Activated naive CD4-positive, alpha-beta T cell treated with anti-CD3 and anti-CD28 coated beads for 36 hours (primary cell): Measurements from ENCODE around the gene RRAS. TPM values are rescaled to one million over a fixed set of nuclear protein-coding genes. Genes with fewer than 3 reads are reported as not detected.
A peak's percentile ranks its signal among the peaks of the same experiment; 100 is the strongest.

Source experiments
- CTCF ChIA-PET: fragments of 350-600 bp; sonication (Branson Sonifier 250); formaldehyde crosslinking; loops from one replicate; lab custom pipeline; 2021; ENCODE audit warnings: antibody characterized with exemption; lab: Charles Lee
- DNase-seq: peaks from one replicate; pipeline ENCODE4 v3.0.0-alpha.2; 2020
- H3K27ac Mint-ChIP-seq: one replicate; pipeline ENCODE4 v1.8.0; 2021; ENCODE audit warnings: mild to moderate bottlenecking, mixed read lengths
- H3K27me3 Mint-ChIP-seq: one replicate; pipeline ENCODE4 v1.8.0; 2021; ENCODE audit warnings: low read depth, mixed read lengths
- H3K36me3 Mint-ChIP-seq: one replicate; pipeline ENCODE4 v1.8.0; 2021; ENCODE audit warnings: low read depth, mixed read lengths
- H3K4me1 Mint-ChIP-seq: one replicate; pipeline ENCODE4 v1.8.0; 2021; ENCODE audit warnings: low read depth, mixed read lengths
- H3K4me3 Mint-ChIP-seq: one replicate; pipeline ENCODE4 v1.8.0; 2021; ENCODE audit warnings: mild to moderate bottlenecking, moderate library complexity, mixed read lengths
- H3K9me3 Mint-ChIP-seq: one replicate; pipeline ENCODE4 v1.8.0; 2021; ENCODE audit warnings: mixed read lengths
- intact Hi-C: fragments of 100-400 bp; cut with micrococcal nuclease; formaldehyde crosslinking; loops from one replicate; pipeline ENCODE4 v1.15.1; 2023
- total RNA-seq, 2 experiments: library from RNA; stranded (reverse); gene quantifications; one replicate each; pipeline ENCODE4 v1.2.3, GENCODE V29; 2021

The RRAS gene
- total RNA-seq, 2 experiments from 2014 or later: 7.2 to 7.8 TPM

GRCh38 chr19:49646586-49646985 is 6.6 kb upstream of the RRAS start:
- Mint-ChIP-seq H3K4me3 (no peak overlapping the region), H3K27me3 (no peaks in the 10 kb centered on the region), H3K36me3 (peaks cover 16% of the 10 kb centered on the region), H3K4me1 (peaks cover 28% of the 10 kb centered on the region), H3K27ac (no peak overlapping the region), H3K9me3 (no peaks in the 10 kb centered on the region)
- DNase-seq: no peak
- CTCF ChIA-PET: no interaction called here
- intact Hi-C loops: no loop called here

- no peak for DNase-seq
- Mint-ChIP-seq H3K4me1 (peaks cover 28% of the 10 kb centered on the region), H3K27ac (no peak overlapping the region), H3K27me3 (no peaks in the 10 kb centered on the region), H3K36me3 (peaks cover 16% of the 10 kb centered on the region), H3K9me3 (no peaks in the 10 kb centered on the region), H3K4me3 (no peak overlapping the region)
- CTCF ChIA-PET: interaction anchor here (1.4 kb wide), 1 partner anchor 27 kb away, joined by 5 read pairs; no protein-coding TSS in a partner anchor
- intact Hi-C loops: no loop called here
These were observed 6.1 kb upstream of the RRAS start for GRCh38 chr19:49645995-49646394.

DNA sequence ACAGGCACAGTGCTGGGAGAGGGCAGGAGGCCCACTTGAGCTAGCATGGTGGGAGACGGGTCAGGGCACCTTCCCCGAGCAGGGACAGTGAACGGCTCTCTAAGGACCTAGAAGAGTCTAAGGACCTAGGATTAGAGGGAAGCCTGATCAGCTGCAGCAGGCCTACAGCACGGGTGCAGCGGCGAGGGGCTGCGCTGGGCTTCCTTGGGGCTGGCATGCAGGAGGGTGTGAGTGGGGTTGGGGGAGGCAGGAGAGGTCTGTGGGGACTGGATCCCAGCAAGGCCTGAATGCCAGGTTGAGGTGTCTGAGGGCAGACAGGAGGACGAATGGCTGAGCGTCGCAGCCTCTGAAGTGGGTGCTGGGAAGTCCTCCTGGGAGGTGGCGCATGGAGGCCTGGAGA is 5.6 kb upstream of the RRAS start:
- peaks cover 28% of the 10 kb centered on the region for H3K4me1 Mint-ChIP-seq
- intact Hi-C loops: no loop called here
- H3K27ac Mint-ChIP-seq: peak overlapping the region; percentile 30
- CTCF ChIA-PET: interaction anchor here (1.4 kb wide), 1 partner anchor 28 kb away, joined by 5 read pairs; no protein-coding TSS in a partner anchor
- peaks cover 14% of the 10 kb centered on the region for H3K36me3 Mint-ChIP-seq
- H3K9me3 Mint-ChIP-seq: no peaks in the 10 kb centered on the region
- H3K4me3 Mint-ChIP-seq: no peak overlapping the region
- no peak for DNase-seq
- no peaks in the 10 kb centered on the region for H3K27me3 Mint-ChIP-seq

- CTCF ChIA-PET: interaction anchor here (1.3 to 1.4 kb wide), 3 partner anchors 21 to 50 kb away, joined by 3 to 7 read pairs (median 6); no protein-coding TSS in a partner anchor
- peak overlapping the region; percentile 99 for H3K4me3 Mint-ChIP-seq
- H3K36me3 Mint-ChIP-seq: peaks cover 14% of the 10 kb centered on the region
- peak; percentile 52 for DNase-seq
- H3K27ac Mint-ChIP-seq: peak overlapping the region; percentile 32
- intact Hi-C loops: no loop called here
- no peaks in the 10 kb centered on the region for H3K9me3 Mint-ChIP-seq
- H3K27me3 Mint-ChIP-seq: no peaks in the 10 kb centered on the region
- H3K4me1 Mint-ChIP-seq: peaks cover 40% of the 10 kb centered on the region
These were observed 3.5 kb upstream of the RRAS start for GRCh38 chr19:49643466-49643865.

GRCh38 chr19:49642492-49643035 is 2.6 kb upstream of the RRAS start:
- no peaks in the 10 kb centered on the region for H3K9me3 Mint-ChIP-seq
- DNase-seq: no peak
- CTCF ChIA-PET: interaction anchor here (0.6 to 1.4 kb wide), 2 partner anchors 30 to 56 kb away, joined by 5 to 6 read pairs; no protein-coding TSS in a partner anchor
- H3K27ac Mint-ChIP-seq: peak overlapping the region; percentile 90
- H3K4me1 Mint-ChIP-seq: peaks cover 46% of the 10 kb centered on the region
- intact Hi-C loops: loop anchor here (1.0 kb wide), 1 partner anchor 171 kb away; the partner anchor contains the start of gene FUZ
- H3K27me3 Mint-ChIP-seq: no peaks in the 10 kb centered on the region
- peak overlapping the region; percentile 99 for H3K4me3 Mint-ChIP-seq
- H3K36me3 Mint-ChIP-seq: peaks cover 14% of the 10 kb centered on the region

DNA sequence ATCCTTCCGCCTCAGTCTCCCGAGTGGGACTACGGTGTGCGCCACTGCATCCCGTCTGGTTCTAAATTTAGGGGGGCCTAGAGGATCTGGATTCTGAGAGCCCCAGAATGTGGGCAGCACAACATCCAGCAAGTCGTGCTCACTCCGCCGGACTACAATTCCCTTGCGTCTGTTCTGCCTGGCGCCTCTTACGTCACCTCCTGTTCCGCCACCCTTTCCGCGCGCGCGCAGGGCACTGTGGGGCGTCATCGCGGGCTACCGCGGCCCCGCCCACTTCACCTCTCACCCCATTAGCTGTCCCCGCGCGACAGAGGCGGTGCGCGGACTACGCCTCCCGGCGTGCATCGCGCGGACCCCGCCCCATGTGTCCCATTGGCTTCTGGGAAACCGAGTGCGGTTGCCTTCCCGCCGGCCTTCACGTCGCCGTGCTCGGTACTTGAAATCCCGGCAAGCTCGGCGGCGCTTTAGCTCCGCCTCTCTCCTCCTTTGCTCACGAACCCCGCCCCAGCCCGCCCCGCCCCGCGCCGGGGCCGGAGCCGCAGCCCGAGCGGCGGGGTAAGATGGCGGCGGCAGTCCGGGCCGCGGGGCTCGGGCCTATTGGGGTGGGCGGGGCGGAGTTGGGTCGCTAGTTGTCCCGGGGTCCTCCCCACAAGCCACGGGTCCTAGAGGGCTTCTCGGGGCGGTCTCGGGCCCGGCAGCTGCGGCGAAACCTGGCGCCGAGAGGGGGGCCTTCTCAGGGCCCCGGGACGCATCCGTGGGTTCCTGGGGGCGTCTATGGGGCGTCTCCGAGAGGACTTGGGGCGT is 1.9 kb upstream of the RRAS start, which contains the start of gene SCAF1:
Gene SCAF1 (plus strand): TSS at position 522 of the 804 bp plus-strand sequence. CDS start 2,818 bp downstream, outside the sequence.
- Mint-ChIP-seq H3K27me3 (no peaks in the 10 kb centered on the region), H3K36me3 (peaks cover 13% of the 10 kb centered on the region), H3K4me3 (peak within 1 kb of the TSS; percentile 99), H3K27ac (peak within 1 kb of the TSS; percentile 99), H3K4me1 (peaks cover 46% of the 10 kb centered on the region), H3K9me3 (no peaks in the 10 kb centered on the region)
- peak; percentile 99 for DNase-seq
- CTCF ChIA-PET: interaction anchor here (0.6 kb wide), 1 partner anchor 55 kb away, joined by 5 read pairs; no protein-coding TSS in a partner anchor
- intact Hi-C loops: loop anchor here (1.0 to 2.0 kb wide), 6 partner anchors 115 to 743 kb away; partner anchors contain the start of genes AKT1S1, FUZ, POLD1 and RPL13A

DNA sequence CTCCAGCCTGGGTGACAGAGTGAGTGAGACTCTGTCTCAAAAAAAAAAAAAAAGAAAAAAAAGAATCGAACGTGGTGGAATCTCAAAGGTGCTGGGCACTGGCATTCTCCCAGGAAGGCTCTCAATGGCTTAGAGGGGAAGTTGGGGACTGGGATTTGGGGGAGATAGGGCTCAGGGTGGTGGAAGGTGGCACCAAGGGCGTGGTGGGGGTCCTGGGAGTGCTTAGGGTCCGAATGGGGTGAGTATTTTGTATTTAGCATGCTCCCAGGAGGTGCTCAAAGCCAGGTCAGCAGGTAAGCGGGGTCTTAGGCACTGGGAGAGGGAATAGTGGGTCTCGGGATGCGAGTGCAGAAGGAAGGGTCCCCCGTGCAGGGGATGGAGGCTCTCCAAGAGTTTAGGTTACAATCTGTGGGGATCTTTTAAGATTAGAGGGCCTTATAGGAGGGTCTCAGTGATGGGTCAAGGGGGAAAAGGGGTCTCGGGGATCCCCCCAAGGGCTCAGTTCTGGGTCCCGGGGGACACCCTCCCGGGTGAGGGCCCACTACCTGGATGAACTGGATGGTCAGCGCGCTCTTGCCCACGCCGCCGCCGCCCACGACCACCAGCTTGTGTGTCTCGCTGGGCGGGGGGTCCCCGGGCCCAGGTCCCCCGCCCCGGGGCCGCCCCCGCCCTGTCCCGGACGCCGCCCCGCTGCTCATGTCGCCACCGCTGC is 386 bp downstream of the RRAS start:
- Mint-ChIP-seq H3K4me1 (peaks cover 40% of the 10 kb centered on the region), H3K27ac (peak overlapping the region; percentile 36), H3K36me3 (peaks cover 5% of the 10 kb centered on the region), H3K9me3 (no peaks in the 10 kb centered on the region), H3K27me3 (no peaks in the 10 kb centered on the region), H3K4me3 (peak overlapping the region; percentile 99)
- CTCF ChIA-PET: interaction anchor here (0.6 to 1.8 kb wide), 7 partner anchors 8 to 133 kb away, joined by 3 to 5 read pairs (median 3); no protein-coding TSS in a partner anchor
- intact Hi-C loops: loop anchor here (1.0 to 2.0 kb wide), 13 partner anchors 26 to 745 kb away; partner anchors contain the start of genes ALDH16A1, BCL2L12, FTL and IRF3
- DNase-seq: no peak

- CTCF ChIA-PET: no interaction called here
- peak; percentile 20 for DNase-seq
- intact Hi-C loops: no loop called here
- Mint-ChIP-seq H3K4me1 (peaks cover 25% of the 10 kb centered on the region), H3K27ac (no peak overlapping the region), H3K36me3 (peaks cover 2% of the 10 kb centered on the region), H3K4me3 (peak overlapping the region; percentile 19), H3K27me3 (no peaks in the 10 kb centered on the region), H3K9me3 (no peaks in the 10 kb centered on the region)
These were observed 1.9 kb downstream of the RRAS start for GRCh38 chr19:49637821-49638738.

DNA sequence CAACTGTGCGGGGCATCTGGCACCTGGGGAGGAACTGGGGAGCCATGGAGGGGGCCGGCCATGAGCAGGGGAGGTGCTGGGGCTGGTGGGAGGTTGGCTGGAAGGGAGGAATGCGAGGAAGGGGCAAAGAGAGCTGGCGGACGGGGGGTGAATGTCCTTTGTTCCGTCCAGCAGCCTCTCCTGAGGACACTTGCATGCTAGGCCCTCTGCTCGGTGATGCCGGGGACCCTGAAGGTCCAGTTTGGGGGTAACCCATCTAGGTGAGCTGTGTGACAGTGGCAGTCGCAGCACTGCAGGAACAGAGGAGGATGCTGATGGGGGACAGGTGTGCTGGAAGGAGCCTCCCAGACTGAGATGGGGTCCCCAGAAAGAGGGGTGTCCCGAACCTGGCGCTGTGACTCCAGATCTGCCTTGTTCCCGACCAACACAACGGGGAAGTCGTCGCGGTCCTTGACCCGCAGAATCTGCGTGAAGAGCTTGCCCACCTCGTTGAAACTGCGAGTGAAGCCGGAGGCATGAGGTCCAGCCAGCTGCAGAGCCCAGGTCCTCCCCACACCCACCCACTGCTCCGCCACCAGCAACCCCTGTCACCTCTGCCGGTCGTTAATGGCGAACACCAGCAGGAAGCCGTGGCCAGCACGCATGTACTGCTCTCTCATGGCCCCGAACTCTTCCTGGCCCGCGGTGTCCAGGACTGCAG is 3.6 kb downstream of the RRAS start:
- Mint-ChIP-seq H3K4me1 (peaks cover 18% of the 10 kb centered on the region), H3K36me3 (no peaks in the 10 kb centered on the region), H3K9me3 (no peaks in the 10 kb centered on the region), H3K27me3 (no peaks in the 10 kb centered on the region), H3K27ac (no peak overlapping the region), H3K4me3 (no peak overlapping the region)
- DNase-seq: no peak
- CTCF ChIA-PET: no interaction called here
- intact Hi-C loops: no loop called here

- CTCF ChIA-PET: no interaction called here
- Mint-ChIP-seq H3K27ac (peak overlapping the region; percentile 13), H3K36me3 (no peaks in the 10 kb centered on the region), H3K9me3 (no peaks in the 10 kb centered on the region), H3K4me1 (peaks cover 18% of the 10 kb centered on the region), H3K4me3 (no peak overlapping the region), H3K27me3 (no peaks in the 10 kb centered on the region)
- intact Hi-C loops: no loop called here
- no peak for DNase-seq
These were observed 4.3 kb downstream of the RRAS start for GRCh38 chr19:49635530-49636232.
